Sciatic nerve (tissue), 2 donors: ENCODE data around the gene SSNA1. TPM values are rescaled to one million over a fixed set of nuclear protein-coding genes. Genes with fewer than 3 reads are reported as not detected.

Experiments used
- ATAC-seq: fragments of 200-7000 bp; cut with Tn5 transposase; one replicate; pipeline ENCODE4 v1.9.1; 2020; ENCODE audit warnings: mild to moderate bottlenecking, moderate library complexity
- DNase-seq: peaks from one replicate; pipeline ENCODE4 v3.0.0-alpha.2; 2020; ENCODE audit warnings: low spot score
- intact Hi-C: fragments of 100-400 bp; cut with DNase I; formaldehyde crosslinking; loops from one replicate; pipeline ENCODE4 v1.14.2; 2022
- total RNA-seq: library from RNA; stranded (reverse); fragmentation: NEBNext Ultra II Directional; extraction: Animal tissue kit (Norgen Biotek cat#: 25700); gene quantifications from one replicate; pipeline ENCODE4 v1.2.1, GENCODE V29; 2021
- donor health status: DM: no; HTN: no; CAD: no.
- donor health status: DM: no; HTN: no; CAD: no.

SSNA1 gene
- total RNA-seq, 1 donor from 2014 or later: 27.6 TPM

GRCh38 chr9:137178201-137178938 is 10.1 kb upstream of the SSNA1 start:
- intact Hi-C loops: no loop called here
- ATAC-seq (no peak), DNase-seq (no peak)

GRCh38 chr9:137178939-137179630 is 9.4 kb upstream of the SSNA1 start:
- DNase-seq: no peak
- no peak for ATAC-seq
- intact Hi-C loops: no loop called here

- intact Hi-C loops: loop anchor here (10.0 kb wide), 1 partner anchor 55 kb away; the partner anchor contains the start of gene SLC34A3
- DNase-seq: no peak
- no peak for ATAC-seq
Measured at GRCh38 chr9:137179761-137180160, 8.7 kb upstream of the SSNA1 start.

GRCh38 chr9:137180491-137180890 is 8.0 kb upstream of the SSNA1 start:
- intact Hi-C loops: loop anchor here (10.0 kb wide), 1 partner anchor 54 kb away; the partner anchor contains the start of gene SLC34A3
- DNase-seq (no peak), ATAC-seq (no peak)

GRCh38 chr9:137181680-137182079 is 6.8 kb upstream of the SSNA1 start:
- ATAC-seq (no peak), DNase-seq (no peak)
- intact Hi-C loops: loop anchor here (10.0 kb wide), 1 partner anchor 53 kb away; the partner anchor contains the start of gene SLC34A3

GRCh38 chr9:137182836-137183235 is 5.6 kb upstream of the SSNA1 start:
- ATAC-seq (no peak), DNase-seq (no peak)
- intact Hi-C loops: loop anchor here (10.0 kb wide), 1 partner anchor 52 kb away; the partner anchor contains the start of gene SLC34A3

GRCh38 chr9:137183980-137184595 is 4.4 kb upstream of the SSNA1 start:
- ATAC-seq (no peak), DNase-seq (no peak)
- intact Hi-C loops: loop anchor here (10.0 kb wide), 1 partner anchor 51 kb away; the partner anchor contains the start of gene SLC34A3

GRCh38 chr9:137184881-137185660 is 3.4 kb upstream of the SSNA1 start:
- intact Hi-C loops: loop anchor here (10.0 kb wide), 1 partner anchor 50 kb away; the partner anchor contains the start of gene SLC34A3
- DNase-seq (no peak), ATAC-seq (no peak)

GRCh38 chr9:137185921-137186320 is 2.6 kb upstream of the SSNA1 start:
- ATAC-seq (no peak), DNase-seq (no peak)
- intact Hi-C loops: loop anchor here (10.0 kb wide), 1 partner anchor 49 kb away; the partner anchor contains the start of gene SLC34A3

GRCh38 chr9:137186385-137186784 is 2.1 kb upstream of the SSNA1 start:
- no peak for DNase-seq
- intact Hi-C loops: loop anchor here (10.0 kb wide), 1 partner anchor 48 kb away; the partner anchor contains the start of gene SLC34A3
- no peak for ATAC-seq

- ATAC-seq: no peak
- DNase-seq: no peak
- intact Hi-C loops: loop anchor here (10.0 kb wide), 1 partner anchor 47 kb away; the partner anchor contains the start of gene SLC34A3
Measured at GRCh38 chr9:137187386-137187785, 1.1 kb upstream of the SSNA1 start.

GRCh38 chr9:137188086-137188489 is 388 bp upstream of the SSNA1 start:
- ATAC-seq (no peak), DNase-seq (no peak)
- intact Hi-C loops: loop anchor here (10.0 kb wide), 1 partner anchor 47 kb away; the partner anchor contains the start of gene SLC34A3

GRCh38 chr9:137189297-137190295 is 1.1 kb downstream of the SSNA1 start:
- intact Hi-C loops: loop anchor here (10.0 kb wide), 1 partner anchor 45 kb away; the partner anchor contains the start of gene SLC34A3
- peak; percentile 27 for ATAC-seq
- DNase-seq: no peak

GRCh38 chr9:137190315-137190856 is 1.9 kb downstream of the SSNA1 start:
- no peak for ATAC-seq
- intact Hi-C loops: no loop called here
- DNase-seq: no peak

- DNase-seq (no peak), ATAC-seq (no peak)
- intact Hi-C loops: no loop called here
Measured at GRCh38 chr9:137191245-137191644, 2.8 kb downstream of the SSNA1 start.

GRCh38 chr9:137191691-137192447 is 3.4 kb downstream of the SSNA1 start:
- no peak for ATAC-seq
- intact Hi-C loops: no loop called here
- DNase-seq: no peak

GRCh38 chr9:137192448-137192780 is 3.9 kb downstream of the SSNA1 start:
- intact Hi-C loops: no loop called here
- DNase-seq (no peak), ATAC-seq (no peak)
